ENCODE measurements around the gene UNC13A.

UNC13A gene

GRCh38 chr19:17658666-17659065 lies 29.5 kb downstream of the UNC13A start:
- no peak overlapping the region for H3K4me2 ChIP-seq (ENCODE audit: low read length)
- H3K36me3 ChIP-seq (ENCODE audit: insufficient read depth, low read length): no peaks in the 10 kb centered on the region
- H3K4me1 ChIP-seq (ENCODE audit: control insufficient read depth, insufficient read depth, low read length): no peaks in the 10 kb centered on the region
- H3K9ac ChIP-seq (ENCODE audit: low read depth, low read length): no peak overlapping the region
- peaks cover 16% of the 10 kb centered on the region for H3K27me3 ChIP-seq (ENCODE audit: control insufficient read depth, insufficient read depth, low read length)
- H3K9me3 ChIP-seq (replicated peaks; ENCODE audit: low read length): no peaks in the 10 kb centered on the region
- no peak overlapping the region for H3K4me3 ChIP-seq (ENCODE audit: low read length)

GRCh38 chr19:17658240-17658639 lies 29.9 kb downstream of the UNC13A start:
- H3K9me3 ChIP-seq (replicated peaks; ENCODE audit: low read length): no peaks in the 10 kb centered on the region
- H3K4me3 ChIP-seq (ENCODE audit: low read length): no peak overlapping the region
- no peak overlapping the region for H3K4me2 ChIP-seq (ENCODE audit: low read length)
- peaks cover 16% of the 10 kb centered on the region for H3K27me3 ChIP-seq (ENCODE audit: control insufficient read depth, insufficient read depth, low read length)
- no peaks in the 10 kb centered on the region for H3K36me3 ChIP-seq (ENCODE audit: insufficient read depth, low read length)
- H3K4me1 ChIP-seq (ENCODE audit: control insufficient read depth, insufficient read depth, low read length): no peaks in the 10 kb centered on the region
- H3K9ac ChIP-seq (ENCODE audit: low read depth, low read length): no peak overlapping the region

- Histone ChIP-seq H3K9ac (ENCODE audit: low read depth, low read length) (no peak overlapping the region), H3K4me2 (ENCODE audit: low read length) (no peak overlapping the region), H3K4me1 (ENCODE audit: control insufficient read depth, insufficient read depth, low read length) (no peaks in the 10 kb centered on the region), H3K4me3 (ENCODE audit: low read length) (no peak overlapping the region), H3K36me3 (ENCODE audit: insufficient read depth, low read length) (no peaks in the 10 kb centered on the region), H3K27me3 (ENCODE audit: control insufficient read depth, insufficient read depth, low read length) (peaks cover 16% of the 10 kb centered on the region), H3K9me3 (replicated peaks; ENCODE audit: low read length) (no peaks in the 10 kb centered on the region)
Observed at GRCh38 chr19:17656970-17657369, 31.2 kb downstream of the UNC13A start.

- no peaks in the 10 kb centered on the region for H3K4me1 ChIP-seq (ENCODE audit: control insufficient read depth, insufficient read depth, low read length)
- H3K4me2 ChIP-seq (ENCODE audit: low read length): no peak overlapping the region
- H3K9me3 ChIP-seq (replicated peaks; ENCODE audit: low read length): no peaks in the 10 kb centered on the region
- no peak overlapping the region for H3K9ac ChIP-seq (ENCODE audit: low read depth, low read length)
- peaks cover 14% of the 10 kb centered on the region for H3K27me3 ChIP-seq (ENCODE audit: control insufficient read depth, insufficient read depth, low read length)
- no peak overlapping the region for H3K4me3 ChIP-seq (ENCODE audit: low read length)
- no peaks in the 10 kb centered on the region for H3K36me3 ChIP-seq (ENCODE audit: insufficient read depth, low read length)
Observed at GRCh38 chr19:17655751-17656472, 32.2 kb downstream of the UNC13A start.

GRCh38 chr19:17654993-17655392 lies 33.2 kb downstream of the UNC13A start:
- Histone ChIP-seq H3K36me3 (ENCODE audit: insufficient read depth, low read length) (no peaks in the 10 kb centered on the region), H3K4me1 (ENCODE audit: control insufficient read depth, insufficient read depth, low read length) (no peaks in the 10 kb centered on the region), H3K9me3 (replicated peaks; ENCODE audit: low read length) (no peaks in the 10 kb centered on the region), H3K9ac (ENCODE audit: low read depth, low read length) (no peak overlapping the region), H3K4me2 (ENCODE audit: low read length) (no peak overlapping the region), H3K4me3 (ENCODE audit: low read length) (no peak overlapping the region), H3K27me3 (ENCODE audit: control insufficient read depth, insufficient read depth, low read length) (peaks cover 12% of the 10 kb centered on the region)

- Histone ChIP-seq H3K27me3 (ENCODE audit: control insufficient read depth, insufficient read depth, low read length) (peaks cover 5% of the 10 kb centered on the region), H3K9ac (ENCODE audit: low read depth, low read length) (no peak overlapping the region), H3K4me1 (ENCODE audit: control insufficient read depth, insufficient read depth, low read length) (no peaks in the 10 kb centered on the region), H3K36me3 (ENCODE audit: insufficient read depth, low read length) (no peaks in the 10 kb centered on the region), H3K9me3 (replicated peaks; ENCODE audit: low read length) (no peaks in the 10 kb centered on the region), H3K4me2 (ENCODE audit: low read length) (no peak overlapping the region), H3K4me3 (ENCODE audit: low read length) (no peak overlapping the region)
Observed at GRCh38 chr19:17652627-17653026, 35.5 kb downstream of the UNC13A start.

- no peaks in the 10 kb centered on the region for H3K27me3 ChIP-seq (ENCODE audit: control insufficient read depth, insufficient read depth, low read length)
- no peaks in the 10 kb centered on the region for H3K4me1 ChIP-seq (ENCODE audit: control insufficient read depth, insufficient read depth, low read length)
- no peaks in the 10 kb centered on the region for H3K36me3 ChIP-seq (ENCODE audit: insufficient read depth, low read length)
- no peak overlapping the region for H3K4me3 ChIP-seq (ENCODE audit: low read length)
- no peaks in the 10 kb centered on the region for H3K9me3 ChIP-seq (replicated peaks; ENCODE audit: low read length)
- no peak overlapping the region for H3K4me2 ChIP-seq (ENCODE audit: low read length)
- H3K9ac ChIP-seq (ENCODE audit: low read depth, low read length): no peak overlapping the region
Observed at GRCh38 chr19:17648786-17649185, 39.4 kb downstream of the UNC13A start.

- H3K36me3 ChIP-seq (ENCODE audit: insufficient read depth, low read length): no peaks in the 10 kb centered on the region
- H3K9ac ChIP-seq (ENCODE audit: low read depth, low read length): no peak overlapping the region
- no peaks in the 10 kb centered on the region for H3K27me3 ChIP-seq (ENCODE audit: control insufficient read depth, insufficient read depth, low read length)
- H3K4me2 ChIP-seq (ENCODE audit: low read length): no peak overlapping the region
- no peaks in the 10 kb centered on the region for H3K4me1 ChIP-seq (ENCODE audit: control insufficient read depth, insufficient read depth, low read length)
- H3K9me3 ChIP-seq (replicated peaks; ENCODE audit: low read length): no peaks in the 10 kb centered on the region
- H3K4me3 ChIP-seq (ENCODE audit: low read length): no peak overlapping the region
Observed at GRCh38 chr19:17648097-17648660, 40.0 kb downstream of the UNC13A start.

- Histone ChIP-seq H3K4me1 (ENCODE audit: control insufficient read depth, insufficient read depth, low read length) (no peaks in the 10 kb centered on the region), H3K9ac (ENCODE audit: low read depth, low read length) (no peak overlapping the region), H3K9me3 (replicated peaks; ENCODE audit: low read length) (no peaks in the 10 kb centered on the region), H3K27me3 (ENCODE audit: control insufficient read depth, insufficient read depth, low read length) (peaks cover 1% of the 10 kb centered on the region), H3K4me3 (ENCODE audit: low read length) (no peak overlapping the region), H3K36me3 (ENCODE audit: insufficient read depth, low read length) (no peaks in the 10 kb centered on the region), H3K4me2 (ENCODE audit: low read length) (no peak overlapping the region)
Observed at GRCh38 chr19:17647071-17648020, 40.8 kb downstream of the UNC13A start.

- no peak overlapping the region for H3K9ac ChIP-seq (ENCODE audit: low read depth, low read length)
- H3K4me2 ChIP-seq (ENCODE audit: low read length): no peak overlapping the region
- no peaks in the 10 kb centered on the region for H3K9me3 ChIP-seq (replicated peaks; ENCODE audit: low read length)
- no peaks in the 10 kb centered on the region for H3K4me1 ChIP-seq (ENCODE audit: control insufficient read depth, insufficient read depth, low read length)
- peaks cover 3% of the 10 kb centered on the region for H3K27me3 ChIP-seq (ENCODE audit: control insufficient read depth, insufficient read depth, low read length)
- no peak overlapping the region for H3K4me3 ChIP-seq (ENCODE audit: low read length)
- H3K36me3 ChIP-seq (ENCODE audit: insufficient read depth, low read length): no peaks in the 10 kb centered on the region
Observed at GRCh38 chr19:17646441-17646840, 41.7 kb downstream of the UNC13A start.

GRCh38 chr19:17645339-17645963 lies 42.7 kb downstream of the UNC13A start:
- H3K4me1 ChIP-seq (ENCODE audit: control insufficient read depth, insufficient read depth, low read length): no peaks in the 10 kb centered on the region
- no peak overlapping the region for H3K9ac ChIP-seq (ENCODE audit: low read depth, low read length)
- H3K4me2 ChIP-seq (ENCODE audit: low read length): no peak overlapping the region
- H3K27me3 ChIP-seq (ENCODE audit: control insufficient read depth, insufficient read depth, low read length): peaks cover 3% of the 10 kb centered on the region
- H3K36me3 ChIP-seq (ENCODE audit: insufficient read depth, low read length): no peaks in the 10 kb centered on the region
- no peaks in the 10 kb centered on the region for H3K9me3 ChIP-seq (replicated peaks; ENCODE audit: low read length)
- no peak overlapping the region for H3K4me3 ChIP-seq (ENCODE audit: low read length)
